ENCODE results near the gene NANOS3. TPM values are rescaled to one million over a fixed set of nuclear protein-coding genes. Genes with fewer than 3 reads are reported as not detected.

Gene NANOS3
- 0.45 TPM in 1 of 2 replicates, not detected in the other for total RNA-seq (ENCODE audit: low replicate concordance)

DNA sequence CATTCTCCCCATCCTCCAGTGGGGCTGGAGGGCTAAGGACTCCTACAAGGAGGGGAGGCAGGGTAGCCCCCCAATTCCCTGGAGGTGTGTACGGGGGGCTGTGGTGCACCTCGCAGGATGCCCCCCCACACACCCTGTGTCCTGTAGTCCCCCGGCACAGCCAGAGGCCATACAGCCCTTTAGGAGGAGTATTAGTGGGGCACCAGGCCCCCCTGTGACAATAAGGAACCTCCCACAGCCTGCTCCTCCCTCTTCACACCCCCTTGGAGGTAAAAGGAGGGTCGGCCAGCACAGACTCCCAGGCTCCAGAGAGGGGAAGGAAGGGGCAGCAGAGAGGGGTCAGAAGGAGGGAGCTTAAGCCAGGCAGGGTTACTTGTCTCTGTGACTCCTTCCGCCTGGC is at the start of gene NANOS3:
TSS of gene NANOS3 (plus strand) at position 301 of the 400 bp plus-strand sequence. CDS start 115 bp downstream, outside the sequence.

DNA sequence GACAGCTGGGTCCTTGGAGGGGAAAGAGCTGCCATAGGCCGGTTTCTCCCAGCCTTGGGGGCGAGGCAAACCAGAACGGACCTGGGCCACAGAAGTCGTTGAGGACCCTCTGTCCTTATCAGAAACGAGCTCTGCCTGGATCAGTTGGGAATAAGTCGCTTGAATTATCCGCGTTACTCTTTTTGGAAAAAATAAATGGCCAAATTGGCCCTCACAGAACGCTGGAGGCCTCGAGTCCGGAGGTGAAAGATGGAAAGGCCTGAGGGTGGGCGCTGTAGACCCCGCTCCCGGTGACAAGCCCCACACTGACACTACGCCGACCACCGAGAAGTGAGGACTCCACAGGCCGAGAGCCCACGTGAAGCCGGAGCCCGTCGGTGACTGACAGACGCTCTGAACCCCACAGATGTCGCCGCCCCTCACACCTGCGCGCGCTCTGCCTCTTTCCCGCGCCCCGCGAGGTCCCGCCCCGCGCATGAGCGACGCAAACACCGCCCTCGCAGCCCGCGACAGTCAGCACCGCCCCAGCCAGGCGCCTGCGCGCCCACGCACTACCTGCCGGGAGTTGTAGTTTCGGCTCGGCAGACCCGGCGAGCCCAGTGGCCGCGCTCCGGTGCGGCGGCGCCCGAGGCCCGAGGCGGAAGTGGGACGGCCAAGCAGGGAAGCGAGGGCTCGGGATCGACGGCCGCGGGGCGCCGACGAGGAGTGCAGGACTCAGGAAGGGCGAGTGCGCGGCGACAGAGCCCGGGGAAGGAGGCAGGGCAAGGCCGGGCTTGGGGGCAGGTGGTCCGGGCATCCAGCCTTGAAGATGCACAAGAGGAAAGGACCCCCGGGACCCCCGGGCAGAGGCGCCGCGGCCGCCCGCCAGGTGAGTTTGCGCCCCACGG is 28.9 kb downstream of the NANOS3 start, which contains the start of the genes BRME1 and CC2D1A:
TSS of gene BRME1 (minus strand) at position 484 of the 887 bp plus-strand sequence. CDS start 1,225 bp downstream, outside the sequence.
TSS of gene CC2D1A (plus strand) at position 568 of the 887 bp plus-strand sequence. CDS start at position 809, 241 bp downstream.

Other genes starting within 250 kb of the NANOS3 start
- gene MRI1, start 112.6 kb upstream of the NANOS3 start, total RNA-seq (ENCODE audit: low replicate concordance): 18.0 and 21.6 TPM in 2 replicates
- 40.6 and 70.4 TPM in 2 replicates for gene C19orf53, start 102.7 kb upstream of the NANOS3 start, total RNA-seq (ENCODE audit: low replicate concordance)
- 2.2 and 9.8 TPM in 2 replicates for gene ZSWIM4, start 81.7 kb upstream of the NANOS3 start, total RNA-seq (ENCODE audit: low replicate concordance)
- gene BRME1, start 29.0 kb downstream of the NANOS3 start, total RNA-seq (ENCODE audit: low replicate concordance): 0.12 and 0.45 TPM in 2 replicates
- gene CC2D1A, start 29.1 kb downstream of the NANOS3 start, total RNA-seq (ENCODE audit: low replicate concordance): 4.8 and 6.4 TPM in 2 replicates
- 0.90 and 1.1 TPM in 2 replicates for gene PODNL1, start 61.3 kb downstream of the NANOS3 start, total RNA-seq (ENCODE audit: low replicate concordance)
- 7.7 and 8.1 TPM in 2 replicates for gene DCAF15, start 75.4 kb downstream of the NANOS3 start, total RNA-seq (ENCODE audit: low replicate concordance)
- 0.94 and 1.9 TPM in 2 replicates for gene RFX1, start 129.2 kb downstream of the NANOS3 start, total RNA-seq (ENCODE audit: low replicate concordance)
- gene RLN3, start 151.0 kb downstream of the NANOS3 start, total RNA-seq (ENCODE audit: low replicate concordance): not detected in 2 replicates
- 0.23 and 4.4 TPM in 2 replicates for gene IL27RA, start 154.6 kb downstream of the NANOS3 start, total RNA-seq (ENCODE audit: low replicate concordance)
- under 0.01 and 0.30 TPM in 2 replicates for gene PALM3, start 184.9 kb downstream of the NANOS3 start, total RNA-seq (ENCODE audit: low replicate concordance)
- 0.12 and 0.68 TPM in 2 replicates for gene MISP3, start 195.7 kb downstream of the NANOS3 start, total RNA-seq (ENCODE audit: low replicate concordance)
- gene C19orf67, start 208.6 kb downstream of the NANOS3 start, total RNA-seq (ENCODE audit: low replicate concordance): not detected in 2 replicates
- gene SAMD1, start 213.6 kb downstream of the NANOS3 start, total RNA-seq (ENCODE audit: low replicate concordance): 13.8 and 19.8 TPM in 2 replicates
- gene PRKACA, start 240.6 kb downstream of the NANOS3 start, total RNA-seq (ENCODE audit: low replicate concordance): 27.3 and 56.8 TPM in 2 replicates

Measured in smooth muscle cell of the coronary artery (primary cell).